ENCODE measurements around the gene DIPK2A. TPM values are rescaled to one million over a fixed set of nuclear protein-coding genes. Genes with fewer than 3 reads are reported as not detected.
A peak's percentile ranks its signal among the peaks of the same experiment; 100 is the strongest.

Gene DIPK2A
- total and polyA plus RNA-seq, 2 of the 4 experiments (the other 2 are of a cell fraction), result 9.3 to 14.0 TPM

GRCh38 chr3:144018776-144019175, 47.2 kb downstream of the DIPK2A start:
- no peak overlapping the region for H3K9ac ChIP-seq (ENCODE audit: low read depth, low read length)
- dilution Hi-C loops (cut with HindIII; ENCODE audit: low sequenced_read_pairs, unreplicated experiment) (no loop called here), intact Hi-C loops (cut with micrococcal nuclease) (no loop called here), in situ Hi-C loops (cut with MboI; ENCODE audit: low sequenced_read_pairs) (no loop called here)
- H3K9me1 ChIP-seq (ENCODE audit: insufficient read depth, low read length), result no peaks in the 10 kb centered on the region
- H3K18ac ChIP-seq (ENCODE audit: low read depth, low read length), result no peak overlapping the region
- no peaks in the 10 kb centered on the region for H3K79me1 ChIP-seq (ENCODE audit: low read depth in 1 of 2, low read length in 2 of 2)
- CTCF ChIA-PET, result no interaction called here
- no peaks in the 10 kb centered on the region for H3K36me3 ChIP-seq (ENCODE audit: control insufficient read depth, insufficient read depth, low read length)
- no peak overlapping the region for H2AFZ ChIP-seq (replicated peaks; ENCODE audit: low read length, poor library complexity)
- no peak overlapping the region for H2BK15ac ChIP-seq (ENCODE audit: low read depth, low read length)
- H2AK9ac ChIP-seq (replicated peaks; ENCODE audit: low read depth, low read length, poor library complexity), result no peak overlapping the region
- H2BK120ac ChIP-seq (ENCODE audit: low read depth, low read length), result peak overlapping the region; percentile 53; the same call in 1 of the 2 replicates
- H3K4ac ChIP-seq (ENCODE audit: low read depth, low read length), result no peak overlapping the region
- H3K23ac ChIP-seq (ENCODE audit: low read depth, low read length), result no peak overlapping the region
- H3K4me2 ChIP-seq (ENCODE audit: low read depth, low read length), result no peak overlapping the region
- ATAC-seq (ENCODE audit: low read depth) (peak; percentile 100), DNase-seq (peak; percentile 94)
- H3K56ac ChIP-seq (ENCODE audit: extremely low read depth, insufficient read depth, low read length), result no peak overlapping the region
- peak; percentile 17; the same call in 1 of the 2 replicates for TF ChIP-seq RAD21 (IDR thresholded peaks at IDR 0.05; ENCODE audit: low read length)
- no peak for TF ChIP-seq MAZ (IDR thresholded peaks at IDR 0.05; ENCODE audit: borderline replicate concordance, low read depth, low read length)
- no peak for TF ChIP-seq BHLHE40 (IDR thresholded peaks at IDR 0.05; ENCODE audit: low read depth, low read length)
- TF ChIP-seq CEBPB (IDR thresholded peaks at IDR 0.05; ENCODE audit: low read depth, low read length), result peak; percentile 60
- peak; percentile 89 for TF ChIP-seq FOS (IDR thresholded peaks at IDR 0.05; ENCODE audit: low read depth, low read length)
- no CpG with 5 or more reads among the region's 1 CpG for WGBS, 2 experiments (ENCODE audit: extremely low coverage in 2 of 2, insufficient read length in 1 of 2)
- no peaks in the 10 kb centered on the region for H4K20me1 ChIP-seq (ENCODE audit: insufficient read depth, low read length)
- H4K5ac ChIP-seq (ENCODE audit: low read depth, low read length), result no peak overlapping the region
- no peaks in the 10 kb centered on the region for H3K27me3 ChIP-seq (ENCODE audit: control insufficient read depth, insufficient read depth, low read length)
- POLR2A ChIA-PET (ENCODE audit: unreplicated experiment), result no interaction called here
- no peak overlapping the region for H3K4me3 ChIP-seq (ENCODE audit: insufficient read depth, low read depth, low read length)
- no peak overlapping the region for H3K14ac ChIP-seq (replicated peaks; ENCODE audit: low read depth, low read length)
- H4K91ac ChIP-seq (ENCODE audit: insufficient read depth, low read depth, low read length), result no peak overlapping the region
- H2BK5ac ChIP-seq (ENCODE audit: low read depth, low read length, poor library complexity, severe bottlenecking), result no peak overlapping the region
- no peak overlapping the region for H4K8ac ChIP-seq (ENCODE audit: low read depth in 2 of 2, low read length in 2 of 2)
- H3K9me3 ChIP-seq (ENCODE audit: control insufficient read depth, insufficient read depth, low read length), result no peaks in the 10 kb centered on the region
- H2AK5ac ChIP-seq (ENCODE audit: low read depth, low read length), result no peak overlapping the region
- no TSS peak for BruUV-seq (replicated peaks)
- H3K27ac ChIP-seq (ENCODE audit: insufficient read depth, low read length), result no peak overlapping the region
- H2BK20ac ChIP-seq (ENCODE audit: low read depth, low read length), result 0 out of 2 replicates have a peak overlapping the region, but pooled peaks have one; percentile 18
- no peaks in the 10 kb centered on the region for H3K4me1 ChIP-seq (ENCODE audit: control insufficient read depth, insufficient read depth, low read length)

Other genes with a start within 250 kb of the DIPK2A start
- 2.3 and 4.2 TPM in 2 replicates for gene SLC9A9, start 123.4 kb upstream of the DIPK2A start, total RNA-seq (2012; rRNA removed)
- 1.1 and 1.4 TPM in 2 replicates for gene SLC9A9, start 123.4 kb upstream of the DIPK2A start, polyA plus RNA-seq (2012; rRNA removed)

Measured in IMR-90 (cell line).